GM21390 (cell line): Measurements from ENCODE around the gene UBC.

Experiments
- ATAC-seq: cut with Tn5 transposase; IDR thresholded peaks from one replicate; pipeline ENCODE4 v1.9.1; 2021; ENCODE audit not compliant: unreplicated experiment

UBC gene

DNA sequence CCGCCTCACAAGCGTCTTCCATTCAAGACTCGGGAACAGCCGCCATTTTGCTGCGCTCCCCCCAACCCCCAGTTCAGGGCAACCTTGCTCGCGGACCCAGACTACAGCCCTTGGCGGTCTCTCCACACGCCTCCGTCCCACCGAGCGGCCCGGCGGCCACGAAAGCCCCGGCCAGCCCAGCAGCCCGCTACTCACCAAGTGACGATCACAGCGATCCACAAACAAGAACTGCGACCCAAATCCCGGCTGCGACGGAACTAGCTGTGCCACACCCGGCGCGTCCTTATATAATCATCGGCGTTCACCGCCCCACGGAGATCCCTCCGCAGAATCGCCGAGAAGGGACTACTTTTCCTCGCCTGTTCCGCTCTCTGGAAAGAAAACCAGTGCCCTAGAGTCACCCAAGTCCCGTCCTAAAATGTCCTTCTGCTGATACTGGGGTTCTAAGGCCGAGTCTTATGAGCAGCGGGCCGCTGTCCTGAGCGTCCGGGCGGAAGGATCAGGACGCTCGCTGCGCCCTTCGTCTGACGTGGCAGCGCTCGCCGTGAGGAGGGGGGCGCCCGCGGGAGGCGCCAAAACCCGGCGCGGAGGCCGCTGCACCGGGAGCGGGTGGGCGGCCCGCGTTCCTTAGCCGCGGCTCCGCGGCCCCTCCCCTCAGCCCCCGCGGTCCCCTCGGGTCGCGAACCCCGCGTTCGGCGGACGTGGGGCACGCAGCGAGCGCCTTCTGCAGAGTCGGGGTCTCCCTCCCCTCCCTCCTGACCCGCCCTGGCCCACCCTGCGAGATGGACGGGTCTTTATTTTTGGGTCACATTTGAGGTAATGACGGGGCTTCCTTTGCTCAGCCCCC is at the start of gene UBC:
TSS of gene UBC (minus strand) at position 259 of the 847 bp plus-strand sequence. CDS start 879 bp downstream, outside the sequence.
- peak; percentile 20 for ATAC-seq

- ATAC-seq, result no peak
These were observed 48.8 kb upstream of the UBC start for GRCh38 chr12:124963211-124963610.

GRCh38 chr12:124961055-124961454 is 46.6 kb upstream of the UBC start:
- ATAC-seq, result no peak

DNA sequence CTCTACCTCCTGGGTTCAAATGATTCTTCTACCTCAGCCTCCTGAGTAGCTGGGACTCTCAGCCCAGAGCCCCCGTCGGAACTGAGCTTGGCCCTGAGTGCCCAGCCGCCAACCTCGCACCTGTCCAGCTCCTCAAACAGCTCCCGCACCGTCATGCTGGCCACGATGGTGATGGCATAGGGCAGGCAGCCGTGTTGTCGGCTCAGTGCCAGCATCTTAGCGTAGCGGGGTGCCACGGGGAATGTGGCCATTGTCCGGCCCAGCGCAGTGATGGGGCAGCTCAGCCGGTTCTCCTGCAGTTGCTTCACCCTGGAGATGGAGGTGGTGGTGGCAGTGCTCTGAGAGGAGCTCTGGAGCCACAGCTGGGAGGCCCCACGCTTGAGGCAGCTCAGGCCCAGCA is 42.1 kb upstream of the UBC start:
- ATAC-seq, result no peak

- no peak for ATAC-seq
These were observed 40.3 kb upstream of the UBC start for GRCh38 chr12:124954771-124955170.

DNA sequence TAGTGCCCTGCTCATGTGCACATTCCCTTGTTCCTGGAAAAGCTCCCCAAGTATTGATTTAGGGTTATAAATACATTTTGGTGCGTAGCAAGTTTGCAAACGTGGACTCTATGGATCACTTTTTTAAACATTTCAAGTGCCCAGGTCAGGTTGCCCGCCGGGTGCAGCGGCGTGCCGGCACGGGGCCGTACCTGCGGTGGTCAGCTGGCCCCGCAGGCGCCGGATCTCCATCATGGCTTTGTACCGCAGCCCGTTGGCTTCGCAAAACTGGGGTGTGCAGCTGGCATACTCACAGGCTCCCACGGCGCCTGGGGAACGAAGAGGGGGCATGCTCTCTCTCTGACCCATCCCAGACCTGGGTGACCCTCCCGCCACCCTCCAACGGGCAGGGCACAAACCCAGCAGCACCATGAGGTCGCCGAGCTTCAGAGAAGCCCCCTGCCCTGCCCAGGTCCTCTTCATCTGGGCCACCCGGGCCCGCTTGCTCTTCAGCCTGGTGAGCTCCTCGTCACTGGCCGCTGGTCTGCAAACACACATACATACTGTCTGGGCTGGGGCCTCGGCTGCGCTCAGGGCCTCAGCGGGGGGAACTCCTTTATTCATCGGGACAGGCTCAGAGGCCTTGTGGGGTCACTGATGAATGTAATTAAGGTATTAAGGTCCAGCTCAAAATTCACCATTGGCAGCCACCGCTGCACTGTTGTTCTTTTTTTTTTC is 39.4 kb upstream of the UBC start:
- ATAC-seq, result no peak

DNA sequence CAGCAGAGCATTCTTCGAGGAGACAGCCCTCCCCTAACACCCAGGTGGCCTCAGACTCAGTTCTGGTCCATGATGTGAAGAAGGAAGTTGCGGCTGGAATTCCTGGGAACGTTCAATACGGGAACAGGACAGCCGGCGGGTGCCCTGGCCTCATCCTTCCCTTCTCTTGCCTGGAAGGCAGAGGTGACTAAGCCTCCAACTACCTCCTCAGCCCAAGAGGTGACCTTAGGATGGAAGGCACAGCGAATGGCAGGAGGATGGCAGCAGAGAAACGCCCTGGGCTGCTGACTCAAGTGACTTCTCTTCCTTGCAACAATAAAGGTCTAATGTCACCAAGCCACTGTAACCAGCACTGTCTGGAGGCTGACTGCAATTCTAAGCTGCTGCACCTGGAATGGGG is 38.4 kb upstream of the UBC start:
- ATAC-seq, result no peak

GRCh38 chr12:124952295-124952694 is 37.8 kb upstream of the UBC start:
- ATAC-seq, result no peak

- ATAC-seq, result no peak
These were observed 35.6 kb upstream of the UBC start for GRCh38 chr12:124949779-124950728.

DNA sequence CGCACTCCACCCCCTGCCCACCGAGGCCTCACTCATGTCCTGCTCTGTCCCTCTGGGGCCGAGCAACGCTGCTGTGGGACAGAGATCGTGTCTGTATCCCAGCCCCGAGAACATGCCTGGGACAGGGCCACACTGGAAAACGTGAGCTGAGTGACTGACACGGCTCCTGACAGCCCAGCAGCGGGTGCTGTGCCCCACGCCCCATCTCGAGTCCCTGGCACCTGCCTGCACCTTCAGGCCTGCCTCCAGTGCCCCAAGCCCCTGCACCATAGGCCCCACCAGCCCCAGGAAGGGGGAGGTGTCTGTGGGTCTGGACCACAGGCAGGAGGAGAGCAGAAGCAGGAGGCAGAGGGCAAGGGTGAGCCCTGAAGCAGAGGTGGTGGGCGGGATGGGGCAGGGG is 34.6 kb upstream of the UBC start:
- ATAC-seq, result no peak

DNA sequence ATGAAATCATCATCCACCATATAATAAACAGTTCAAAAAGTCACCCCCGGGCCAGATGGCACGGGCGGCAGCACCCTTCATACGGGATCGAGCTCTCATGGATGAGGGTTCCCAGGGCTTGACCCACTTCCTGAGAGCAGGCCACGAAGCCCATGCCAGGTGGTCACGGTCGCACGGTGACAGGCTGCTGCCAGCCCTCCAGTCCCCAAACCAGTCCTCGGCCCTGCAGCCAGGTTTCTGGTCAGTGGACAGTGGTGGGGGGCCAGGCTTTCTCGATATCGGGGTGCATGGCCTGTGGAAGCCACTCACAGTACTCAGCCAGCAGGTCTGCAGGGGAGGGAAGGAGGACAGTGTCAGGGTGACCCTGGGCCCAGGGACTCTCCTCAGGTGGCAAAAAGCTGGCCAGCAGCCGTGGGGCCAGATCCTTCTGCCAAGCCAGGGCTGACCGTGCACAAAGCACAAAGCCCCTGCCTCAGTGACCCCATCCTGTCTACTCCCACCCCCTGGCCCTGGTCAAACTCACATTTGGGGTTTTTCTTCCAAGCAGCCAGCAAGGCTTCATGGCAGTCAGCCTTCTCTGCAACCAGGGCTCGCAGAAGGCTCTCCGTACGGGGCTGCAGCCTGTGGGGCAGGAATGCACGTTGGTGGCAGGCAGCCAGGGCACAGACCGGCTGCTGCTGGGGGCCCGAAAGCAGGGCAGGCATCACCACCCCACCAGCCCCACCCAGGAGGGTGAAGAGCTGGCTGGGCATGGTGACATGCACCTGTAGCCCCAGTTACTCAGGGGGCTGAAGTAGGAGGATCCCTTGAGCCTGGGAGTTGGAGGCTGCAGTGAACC is 33.3 kb upstream of the UBC start:
- no peak for ATAC-seq

GRCh38 chr12:124947013-124947412 is 32.6 kb upstream of the UBC start:
- ATAC-seq, result no peak

- no peak for ATAC-seq
These were observed 32.0 kb upstream of the UBC start for GRCh38 chr12:124946447-124946793.

DNA sequence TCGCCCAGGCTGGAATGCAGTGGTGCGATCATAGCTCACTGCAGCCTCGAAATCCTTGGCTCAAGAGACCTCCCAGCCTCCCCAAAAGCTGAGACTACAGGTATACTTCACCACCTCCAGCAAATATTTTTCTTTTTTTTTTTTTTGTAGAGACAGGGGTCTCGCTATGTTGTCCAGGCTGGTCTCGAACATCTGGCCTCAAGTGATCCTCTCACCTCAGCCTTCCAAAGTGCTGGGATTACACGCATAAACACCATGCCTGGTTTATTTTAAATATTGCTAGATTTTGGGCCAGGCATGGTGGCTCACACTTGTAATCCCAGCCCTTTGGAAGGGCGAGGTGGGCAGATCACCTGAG is 26.7 kb upstream of the UBC start:
- ATAC-seq, result no peak

DNA sequence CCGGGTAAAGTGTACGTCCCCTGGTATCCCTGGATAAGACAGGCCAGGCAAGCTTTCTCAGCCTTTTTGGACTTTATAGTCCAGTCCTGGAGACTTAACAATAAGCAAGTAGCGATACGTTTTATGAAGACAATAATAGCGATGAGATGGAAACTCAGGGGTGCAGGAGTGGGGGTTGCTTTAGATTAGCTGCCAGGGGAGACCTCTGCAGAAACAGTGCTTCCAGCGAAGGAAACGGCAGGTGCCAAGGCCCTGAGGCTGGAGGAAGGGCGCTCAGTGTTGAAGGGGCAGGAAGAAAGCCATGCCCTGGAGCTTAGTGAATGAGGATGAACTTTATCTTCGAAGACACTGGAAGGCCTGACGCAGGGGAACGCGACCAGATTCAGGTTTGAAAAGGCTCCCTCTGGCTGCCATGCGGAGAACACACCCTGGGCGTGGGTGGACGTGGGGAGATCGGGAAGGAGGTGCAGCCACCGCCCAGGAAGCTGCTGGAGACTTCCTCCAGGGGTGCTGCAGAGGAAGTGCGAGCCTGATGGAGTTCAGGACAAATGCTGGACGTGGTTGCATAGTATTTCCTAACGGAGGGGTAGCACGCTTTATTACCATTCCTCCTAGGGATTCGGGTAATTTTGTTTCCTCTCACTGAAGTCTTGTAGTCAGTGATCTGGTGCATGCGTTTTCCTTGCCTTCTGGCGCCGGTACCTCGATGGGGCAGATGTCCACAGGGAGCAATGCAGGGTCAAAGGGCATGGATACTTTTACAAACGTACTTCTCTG is 26.1 kb upstream of the UBC start:
- peak; percentile 39 for ATAC-seq

GRCh38 chr12:124940143-124940392 is 25.6 kb upstream of the UBC start:
- ATAC-seq, result peak; percentile 2

DNA sequence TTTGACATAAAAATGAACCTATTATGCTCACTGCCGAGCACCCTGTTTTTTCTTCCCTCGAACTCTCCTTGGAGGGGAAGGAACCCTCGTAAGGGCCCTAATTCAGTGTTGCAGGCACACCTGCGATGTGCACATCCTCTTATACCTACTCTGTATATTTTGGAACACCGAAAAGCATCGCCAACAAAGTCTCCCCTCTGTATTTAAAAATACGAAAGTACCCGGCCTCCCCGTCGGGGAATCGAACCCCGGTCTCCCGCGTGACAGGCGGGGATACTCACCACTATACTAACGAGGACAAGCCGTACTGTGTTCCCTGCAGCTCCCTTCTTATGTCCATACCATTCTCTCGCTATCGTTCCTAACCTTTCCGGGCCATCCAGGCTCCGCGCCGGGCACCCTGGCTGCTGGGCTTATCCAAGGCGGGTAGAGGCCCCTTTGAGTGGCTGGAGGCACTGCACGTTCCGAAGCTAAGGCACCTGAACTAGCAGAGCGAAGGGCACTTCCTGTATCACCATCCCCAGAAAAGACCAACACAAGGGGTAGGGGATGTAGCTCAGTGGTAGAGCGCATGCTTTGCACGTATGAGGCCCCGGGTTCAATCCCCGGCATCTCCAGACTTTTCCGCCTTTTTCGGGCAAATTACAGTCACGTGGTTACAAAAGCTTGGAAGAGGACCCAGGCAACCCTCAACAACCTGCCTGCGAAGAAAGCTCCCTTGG is 25.1 kb upstream of the UBC start:
- ATAC-seq, result peak; percentile 62

GRCh38 chr12:124939079-124939420 is 24.6 kb upstream of the UBC start:
- ATAC-seq, result peak; percentile 30

- ATAC-seq, result no peak
These were observed 24.1 kb upstream of the UBC start for GRCh38 chr12:124938587-124938986.

GRCh38 chr12:124938108-124938507 is 23.7 kb upstream of the UBC start:
- ATAC-seq, result no peak
